Measurements from ENCODE around the gene RSBN1L. TPM values are rescaled to one million over a fixed set of nuclear protein-coding genes. Genes with fewer than 3 reads are reported as not detected.

Gene RSBN1L
- total and polyA plus RNA-seq, 2 donors (not counting 3 experiments of a cell fraction or from before 2014, with no cell fraction given) = 3.0 to 13.1 TPM

- no peak overlapping the region for H3K4me2 ChIP-seq (ENCODE audit: insufficient read depth, low read length)
- H3K4me3 ChIP-seq (replicated peaks in 1 of 3; ENCODE audit: insufficient read depth in 1 of 3, low read depth in 1 of 3, low read length in 3 of 3) = no peak overlapping the region
- intact Hi-C loops (cut with micrococcal nuclease) (no loop called here), dilution Hi-C loops (cut with MboI; ENCODE audit: extremely low pct_ligation_motif_present, low sequenced_read_pairs) (no loop called here)
- CTCF ChIA-PET = interaction anchor here (1.2 to 1.5 kb wide), 2 partner anchors 14 to 15 kb away, joined by 4 read pairs; no protein-coding TSS in a partner anchor
- H3K27me3 ChIP-seq (ENCODE audit: control insufficient read depth in 2 of 2, insufficient read depth in 2 of 2, low read length in 2 of 2) = no peaks in the 10 kb centered on the region
- no peaks in the 10 kb centered on the region for H3K9me1 ChIP-seq (replicated peaks; ENCODE audit: control insufficient read depth, extremely low read depth, insufficient read depth, low read length)
- POLR2A ChIA-PET = no interaction called here
- H4K20me1 ChIP-seq (replicated peaks; ENCODE audit: control insufficient read depth, extremely low read depth, insufficient read depth, low read length) = no peaks in the 10 kb centered on the region
- H3K9me3 ChIP-seq (replicated peaks; ENCODE audit: control insufficient read depth, insufficient read depth, low read length) = no peaks in the 10 kb centered on the region
- H3K9ac ChIP-seq (replicated peaks; ENCODE audit: extremely low read depth, insufficient read depth, low read length) = no peak overlapping the region
- FAIRE-seq = no peak
- H3K36me3 ChIP-seq (ENCODE audit: control insufficient read depth in 2 of 2, extremely low read depth in 1 of 2, insufficient read depth in 2 of 2, low read length in 2 of 2) = no peaks in the 10 kb centered on the region
- no peak for DNase-seq (ENCODE audit: low read depth, low spot score)
- no peaks in the 10 kb centered on the region for H3K79me2 ChIP-seq (ENCODE audit: control insufficient read depth, insufficient read depth, low read length)
- no TSS peak for BruUV-seq (replicated peaks)
- peaks cover 18% of the 10 kb centered on the region for H3K4me1 ChIP-seq (ENCODE audit: control insufficient read depth, extremely low read depth, insufficient read depth, low read length)
- no peak overlapping the region for H2AFZ ChIP-seq (ENCODE audit: low read depth, low read length)
- TF ChIP-seq MYC (IDR thresholded peaks at IDR 0.05; ENCODE audit: low read depth, low read length) (no peak), GATA2 (IDR thresholded peaks at IDR 0.05; ENCODE audit: insufficient read depth, insufficient read length, low read depth, low read length) (no peak), JUN (IDR thresholded peaks at IDR 0.05; ENCODE audit: borderline replicate concordance, insufficient read depth, insufficient read length, low read depth) (no peak), EZH2 (IDR thresholded peaks at IDR 0.05; ENCODE audit: borderline replicate concordance, low read depth, low read length, severe bottlenecking) (no peak), FOS (IDR thresholded peaks at IDR 0.05; ENCODE audit: borderline replicate concordance, insufficient read depth, low read length) (no peak), POLR2AphosphoS5 (IDR thresholded peaks at IDR 0.05; ENCODE audit: insufficient read depth, low read depth, low read length) (no peak), POLR2A (IDR thresholded peaks at IDR 0.05; ENCODE audit: low read depth, low read length) (no peak), CTCF (IDR thresholded peaks at IDR 0.05; ENCODE audit: extremely low read depth in 1 of 2, insufficient read depth in 1 of 2, low read depth in 1 of 2, low read length in 2 of 2) (no peak)
- TF ChIP-seq, protein P1, sequence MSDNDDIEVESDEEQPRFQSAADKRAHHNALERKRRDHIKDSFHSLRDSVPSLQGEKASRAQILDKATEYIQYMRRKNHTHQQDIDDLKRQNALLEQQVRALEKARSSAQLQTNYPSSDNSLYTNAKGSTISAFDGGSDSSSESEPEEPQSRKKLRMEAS (IDR thresholded peaks at IDR 0.05; ENCODE audit: insufficient read depth, insufficient read length) = no peak
- no peak overlapping the region for H3K27ac ChIP-seq (ENCODE audit: insufficient read depth, low read depth, low read length)
Observed at GRCh38 chr7:77830649-77831355, 134.5 kb downstream of the RSBN1L start.
